GM13976 (cell line): Measurements from ENCODE around the gene NHLRC4.

ENCODE experiments used
- DNase-seq: peaks from one replicate; pipeline ENCODE4 v3.0.0; 2012; ENCODE audit warnings: low spot score
- in situ Hi-C: fragments of 300-500 bp; cut with MboI; formaldehyde crosslinking; loops from one replicate; pipeline ENCODE4 v1.12.0; 2022; ENCODE audit warnings: low sequenced_read_pairs, mixed read lengths, inconsistent platforms; ENCODE audit not compliant: unreplicated experiment
- TF ChIP-seq, protein P1 (sequence below): IDR thresholded peaks from 2 replicates; pipeline ENCODE4 v1.5.1; 2012; ENCODE audit warnings: borderline replicate concordance, mild to moderate bottlenecking; ENCODE audit not compliant: insufficient read depth; ENCODE audit errors: extremely low read depth, missing control alignments, control extremely low read depth

NHLRC4 gene

DNA sequence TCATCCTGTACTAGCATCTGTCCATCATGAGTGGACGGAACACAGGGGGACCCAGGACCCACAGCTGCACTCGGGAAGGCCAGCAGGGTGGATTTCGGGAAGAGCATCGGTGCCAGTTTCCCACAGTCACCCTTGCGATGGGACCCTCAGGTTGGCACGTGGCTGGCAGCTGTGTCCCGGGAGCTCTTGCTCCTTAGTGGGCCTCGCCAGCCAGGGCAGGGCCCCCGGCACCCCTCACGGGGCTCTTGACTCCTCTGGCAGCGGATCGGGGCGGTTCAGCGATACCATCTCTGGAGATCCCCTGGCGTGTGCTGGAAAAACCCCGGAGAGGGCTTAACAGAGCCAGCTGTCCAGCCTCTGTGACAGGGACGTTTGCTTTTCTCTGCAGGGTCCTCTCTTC, 30.1 kb upstream of the NHLRC4 start:
- TF ChIP-seq, protein P1, sequence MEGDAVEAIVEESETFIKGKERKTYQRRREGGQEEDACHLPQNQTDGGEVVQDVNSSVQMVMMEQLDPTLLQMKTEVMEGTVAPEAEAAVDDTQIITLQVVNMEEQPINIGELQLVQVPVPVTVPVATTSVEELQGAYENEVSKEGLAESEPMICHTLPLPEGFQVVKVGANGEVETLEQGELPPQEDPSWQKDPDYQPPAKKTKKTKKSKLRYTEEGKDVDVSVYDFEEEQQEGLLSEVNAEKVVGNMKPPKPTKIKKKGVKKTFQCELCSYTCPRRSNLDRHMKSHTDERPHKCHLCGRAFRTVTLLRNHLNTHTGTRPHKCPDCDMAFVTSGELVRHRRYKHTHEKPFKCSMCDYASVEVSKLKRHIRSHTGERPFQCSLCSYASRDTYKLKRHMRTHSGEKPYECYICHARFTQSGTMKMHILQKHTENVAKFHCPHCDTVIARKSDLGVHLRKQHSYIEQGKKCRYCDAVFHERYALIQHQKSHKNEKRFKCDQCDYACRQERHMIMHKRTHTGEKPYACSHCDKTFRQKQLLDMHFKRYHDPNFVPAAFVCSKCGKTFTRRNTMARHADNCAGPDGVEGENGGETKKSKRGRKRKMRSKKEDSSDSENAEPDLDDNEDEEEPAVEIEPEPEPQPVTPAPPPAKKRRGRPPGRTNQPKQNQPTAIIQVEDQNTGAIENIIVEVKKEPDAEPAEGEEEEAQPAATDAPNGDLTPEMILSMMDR, result no peak
- no peak for DNase-seq
- in situ Hi-C loops, result no loop called here

DNA sequence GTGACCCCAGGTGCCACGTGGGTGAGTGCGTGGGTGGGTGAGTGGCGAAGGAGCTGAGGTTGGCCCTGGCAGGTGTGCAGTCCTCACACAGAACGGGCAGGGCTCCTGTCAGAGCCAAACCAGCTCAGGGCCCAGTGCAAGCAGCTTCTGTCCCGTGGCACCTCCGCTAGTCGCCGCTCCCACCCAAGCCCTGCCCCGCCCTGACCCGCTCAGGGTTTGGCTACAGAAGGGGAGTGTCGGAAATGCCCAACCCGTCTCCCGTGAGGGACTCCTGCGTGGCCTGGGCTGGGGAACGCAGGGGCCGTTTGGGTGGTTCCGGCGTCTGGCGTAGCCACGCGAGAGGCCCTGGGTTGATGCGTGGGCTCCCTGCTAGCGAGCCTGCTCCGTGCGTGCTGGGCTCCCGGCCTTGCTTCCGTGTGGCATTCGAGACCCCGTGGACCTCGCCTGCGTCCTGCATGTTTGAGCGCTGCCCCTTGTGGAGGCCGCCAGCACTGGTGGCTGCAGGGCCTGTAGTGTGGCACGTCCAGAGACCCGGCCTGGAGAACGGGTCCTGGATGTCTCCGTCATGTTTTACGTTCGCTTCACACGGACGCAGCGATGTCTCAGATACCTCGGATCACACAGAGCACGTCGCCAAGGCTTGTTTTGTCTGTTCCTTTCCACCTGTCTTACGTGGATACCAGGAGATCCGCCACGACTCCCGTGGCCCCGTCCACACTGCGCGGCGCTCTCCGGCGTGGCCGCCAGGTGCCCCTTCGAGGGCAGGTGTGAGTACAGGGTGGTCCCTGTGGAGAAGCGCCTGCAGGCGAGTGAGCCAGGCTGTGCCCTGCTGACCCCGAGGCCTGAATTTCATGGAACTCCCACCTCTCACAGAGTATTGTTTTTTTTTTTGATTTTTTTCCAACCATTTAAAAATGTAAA, 29.1 kb upstream of the NHLRC4 start:
- DNase-seq, result no peak
- in situ Hi-C loops, result no loop called here
- TF ChIP-seq, protein P1, result no peak

DNA sequence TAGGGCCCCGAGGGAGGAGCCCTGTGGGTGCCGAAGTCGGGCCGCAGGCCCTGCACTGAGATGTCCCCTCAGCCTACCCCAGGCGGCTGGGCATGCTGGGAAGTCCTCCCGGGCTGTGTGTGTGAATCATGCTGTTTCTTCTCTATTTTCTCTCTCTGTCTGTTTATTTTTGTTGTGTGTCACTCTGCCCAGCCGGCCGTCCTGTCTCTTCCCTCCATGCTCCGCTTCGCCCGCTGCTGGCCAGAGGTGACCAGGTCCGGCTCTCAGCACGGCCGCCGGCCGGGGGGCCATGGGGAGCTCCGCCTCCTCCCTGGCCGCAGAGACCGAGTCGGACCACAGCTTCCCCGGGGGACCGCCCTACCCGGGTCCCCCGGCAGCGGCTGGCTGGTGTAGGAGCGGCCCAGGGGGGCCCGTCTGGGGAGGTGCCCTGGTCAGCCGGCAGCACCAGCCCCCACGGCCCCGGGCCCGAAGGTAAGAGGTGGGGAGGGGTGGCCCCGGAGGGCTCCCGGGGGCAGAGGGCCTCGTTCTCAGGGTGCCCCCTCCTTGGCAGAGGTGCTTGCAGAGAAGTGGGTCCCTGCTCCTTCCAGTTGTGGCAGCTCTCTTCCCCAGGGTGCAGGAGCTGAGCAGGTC, 26.8 kb upstream of the NHLRC4 start:
- no peak for DNase-seq
- TF ChIP-seq, protein P1, result no peak
- in situ Hi-C loops, result no loop called here

DNA sequence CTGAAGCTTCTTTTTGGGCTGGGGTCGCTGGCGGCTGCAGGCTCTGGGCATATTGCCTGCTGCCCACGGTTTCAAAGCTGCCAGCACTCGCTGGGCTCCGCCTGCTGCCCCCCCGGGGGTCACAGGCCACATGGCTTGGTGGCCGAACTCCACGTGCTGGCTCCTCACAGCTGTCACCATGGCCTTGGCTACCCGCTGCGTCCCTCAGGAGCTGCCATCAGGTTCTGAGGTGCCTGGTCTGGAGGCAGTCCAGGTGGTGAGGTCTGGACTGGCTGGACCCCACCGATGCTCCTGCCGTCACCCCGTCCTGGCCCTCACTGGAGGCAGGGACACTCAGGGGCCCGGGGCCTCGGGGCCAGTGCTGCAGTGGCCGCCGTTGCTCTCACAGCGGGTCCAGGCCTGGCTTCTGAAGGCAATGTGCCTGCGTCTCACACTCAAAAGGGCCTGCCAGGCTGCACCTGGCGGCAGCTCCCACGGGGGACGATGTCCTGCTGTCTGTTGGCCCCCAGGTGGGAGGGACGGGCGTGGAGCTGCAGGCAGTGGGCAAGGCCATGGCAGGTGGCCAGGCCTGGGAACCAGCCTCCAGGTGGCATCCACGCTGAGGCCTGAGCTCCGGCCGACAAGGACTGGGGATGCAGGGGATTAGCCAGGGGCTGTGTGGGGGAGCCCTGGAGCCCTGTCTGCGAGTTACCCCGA, 26.0 kb upstream of the NHLRC4 start:
- DNase-seq, result no peak
- TF ChIP-seq, protein P1, result no peak
- in situ Hi-C loops, result no loop called here

DNA sequence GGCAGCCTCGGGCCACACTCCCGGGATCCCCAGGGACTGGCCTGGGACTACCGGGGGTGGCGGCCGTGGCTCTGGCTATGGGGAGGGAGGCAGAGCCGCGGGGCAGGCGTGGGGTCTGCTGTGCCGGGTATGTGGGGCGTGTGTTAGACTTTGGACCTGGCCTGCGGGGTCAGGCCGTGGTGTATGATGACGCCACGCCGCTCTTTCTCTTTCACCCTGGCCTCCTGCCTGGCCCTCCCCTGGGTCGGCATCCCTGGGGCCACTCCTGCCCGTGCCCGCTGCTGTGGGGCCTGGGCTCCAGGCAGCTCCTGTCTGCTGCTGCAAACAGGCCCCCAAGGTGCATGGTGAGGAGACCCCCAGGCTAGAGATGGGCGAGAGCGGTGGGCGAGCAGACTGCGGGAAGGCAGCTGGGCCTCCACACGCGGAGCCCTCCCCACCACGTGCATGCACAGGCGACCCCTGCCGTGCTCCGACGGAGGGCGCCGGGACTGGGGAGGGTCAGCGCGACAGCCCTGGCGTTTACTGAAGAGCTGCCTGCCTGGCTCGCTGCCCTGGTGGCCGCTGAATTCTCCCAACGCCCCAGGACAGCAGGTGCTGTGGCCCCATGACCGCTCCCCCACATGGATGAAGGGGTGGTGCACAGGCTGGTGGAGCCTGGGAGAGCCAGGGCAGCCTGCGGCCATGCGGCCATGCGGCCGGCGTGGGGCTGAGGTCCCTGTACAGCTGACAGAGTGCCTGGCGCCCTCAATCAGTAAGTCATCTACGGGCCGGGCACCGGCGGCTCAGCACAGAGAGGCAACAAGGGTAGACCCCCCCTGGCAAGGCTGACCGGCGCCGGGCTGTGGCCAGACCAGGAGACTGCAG, 23.3 kb upstream of the NHLRC4 start:
- DNase-seq, result no peak
- TF ChIP-seq, protein P1, result no peak
- in situ Hi-C loops, result no loop called here

DNA sequence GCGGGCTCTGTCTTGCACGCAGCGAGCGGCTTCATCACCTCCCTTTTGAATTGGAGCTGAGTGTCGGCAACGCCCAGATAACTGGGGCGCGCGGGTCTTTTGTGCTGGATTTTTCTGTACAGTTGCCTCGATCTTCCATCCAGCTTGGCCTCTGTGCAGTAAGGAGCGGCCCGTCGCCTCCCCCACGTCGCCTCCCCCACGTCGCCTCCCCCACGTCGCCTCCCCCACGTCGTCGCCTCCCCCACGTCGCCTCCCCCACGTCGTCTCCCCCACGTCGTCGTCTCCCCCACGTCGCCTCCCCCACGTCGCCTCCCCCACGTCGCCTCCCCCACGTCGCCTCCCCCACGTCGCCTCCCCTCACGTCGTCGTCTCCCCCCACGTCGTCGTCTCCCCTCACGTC, 22.3 kb upstream of the NHLRC4 start:
- in situ Hi-C loops, result no loop called here
- DNase-seq, result no peak
- TF ChIP-seq, protein P1, result no peak
